GM21723 (cell line): ENCODE measurements around the gene CTNS.

Experiments
- ATAC-seq: cut with Tn5 transposase; IDR thresholded peaks from one replicate; pipeline ENCODE4 v1.9.1; 2021; ENCODE audit warnings: mild to moderate bottlenecking, moderate library complexity; ENCODE audit not compliant: unreplicated experiment

The CTNS gene

GRCh38 chr17:3708366-3708765 is 71.8 kb downstream of the CTNS start:
- no peak for ATAC-seq

GRCh38 chr17:3710951-3711383 is 74.4 kb downstream of the CTNS start:
- ATAC-seq, result peak; percentile 90
